M059J (cell line): ENCODE data around the gene NGLY1. TPM values are rescaled to one million over a fixed set of nuclear protein-coding genes. Genes with fewer than 3 reads are reported as not detected.

Experiments
- DNase-seq: peaks from one replicate; pipeline ENCODE4 v3.0.0-alpha.2; 2012; ENCODE audit warnings: low read depth
- total RNA-seq: library from RNA; depleted of rRNA; stranded (reverse); fragments of >200 nt; shearing (Covaris generic); gene quantifications from 2 replicates; pipeline ENCODE4 v1.2.3, GENCODE V29; 2014; rRNA removed

NGLY1 gene
- 32.6 and 35.8 TPM in 2 replicates for total RNA-seq

DNA sequence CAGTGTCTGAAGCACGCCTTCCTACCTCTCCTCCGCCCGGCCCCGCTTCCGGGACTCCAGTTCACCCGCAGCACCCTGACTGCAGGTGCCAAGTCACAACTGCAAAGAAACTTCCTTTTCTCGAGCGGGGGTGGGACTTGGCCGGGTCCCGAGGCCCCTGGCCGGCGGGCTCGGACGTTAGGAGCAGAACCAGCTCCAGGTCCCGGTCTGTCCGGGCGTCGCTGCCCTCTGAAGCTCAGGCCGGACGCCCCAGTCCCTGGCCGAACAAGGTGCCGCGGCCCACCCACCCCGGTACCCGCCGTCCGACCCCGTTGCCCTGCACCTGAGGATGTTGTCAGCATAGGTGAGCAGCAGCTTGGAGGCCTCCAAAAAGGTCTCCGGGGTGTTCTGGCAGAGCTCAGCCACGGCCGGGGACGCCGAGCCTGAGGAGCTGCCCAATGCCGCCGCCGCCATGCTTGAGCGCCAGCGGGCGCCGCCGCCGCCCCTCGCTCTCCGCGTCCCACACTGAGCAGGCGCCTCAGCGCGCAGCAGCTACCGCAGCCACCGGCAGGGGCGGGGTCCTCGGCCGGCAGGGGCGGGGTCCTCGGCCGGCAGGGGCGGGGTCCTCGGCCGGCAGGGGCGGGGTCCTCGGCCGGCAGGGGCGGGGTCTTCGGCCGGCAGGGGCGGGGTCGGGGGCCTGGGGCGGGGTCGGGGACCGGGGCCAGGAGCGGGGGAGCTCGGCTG lies at the start of gene NGLY1:
Gene NGLY1 (minus strand): TSS at position 506 of the 723 bp plus-strand sequence. CDS start 53 bp downstream, at position 453.
- peak; percentile 72 for DNase-seq

DNA sequence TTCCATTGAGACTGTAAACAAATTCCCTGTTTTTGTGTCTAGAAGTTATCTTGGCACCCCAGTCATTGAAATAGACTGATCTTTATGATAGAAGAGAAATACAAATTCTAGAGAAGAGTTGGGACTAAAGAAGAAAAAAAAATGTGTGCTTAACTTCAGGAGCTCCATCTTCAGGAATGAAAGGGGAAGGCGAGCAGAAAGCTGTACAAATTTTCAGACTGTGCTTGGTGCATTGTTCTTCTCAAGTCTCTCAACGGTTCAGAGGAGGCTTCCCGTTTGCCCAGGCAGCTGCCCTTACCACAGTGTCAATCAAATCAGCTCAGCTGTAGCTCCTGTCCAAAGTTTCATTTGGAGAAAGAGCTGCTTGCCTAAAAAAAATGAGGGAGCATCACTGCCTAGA lies 48.3 kb upstream of the NGLY1 start:
- peak; percentile 18 for DNase-seq

DNA sequence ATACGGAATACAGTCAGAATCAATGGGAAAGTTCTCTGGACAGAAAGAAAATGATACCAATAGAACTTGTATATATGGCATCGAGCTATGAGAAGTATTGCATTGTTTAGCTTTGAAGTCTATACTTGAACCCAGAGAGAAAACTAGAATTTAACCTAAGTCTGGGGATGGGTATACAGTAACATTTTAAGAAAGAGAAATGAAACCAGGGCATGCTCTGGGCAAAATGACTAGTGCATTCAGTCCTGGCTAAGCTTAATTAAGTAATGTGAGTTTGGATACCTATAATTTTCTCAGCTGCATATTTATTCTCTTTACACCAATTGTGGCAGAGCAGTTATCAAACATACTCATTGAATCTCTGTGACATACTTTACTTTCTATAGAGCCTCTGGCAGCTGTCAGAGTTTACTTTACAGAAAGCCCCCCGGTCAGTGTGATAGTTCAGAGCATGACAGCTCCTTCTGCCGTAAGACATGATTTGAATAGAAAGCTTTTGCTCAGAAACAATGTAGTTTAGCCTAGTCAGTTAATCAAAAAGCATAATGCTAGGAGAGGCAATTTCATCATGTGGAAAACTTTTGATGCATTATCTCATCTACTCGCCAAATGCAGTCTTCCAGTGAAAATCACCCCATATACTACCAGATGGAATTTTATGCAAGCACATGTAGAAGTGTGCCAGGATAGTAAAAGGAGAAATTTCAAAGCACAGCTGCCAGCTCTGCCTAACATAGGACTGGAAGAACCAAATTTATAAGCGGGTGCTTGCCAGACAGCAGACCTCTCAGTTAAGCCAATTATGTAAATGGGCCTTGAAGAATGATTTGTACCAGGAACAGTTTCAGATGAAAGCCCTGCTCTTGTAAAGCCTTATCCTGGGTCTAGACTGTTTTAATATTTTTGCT lies 47.4 kb upstream of the NGLY1 start:
- DNase-seq: no peak

DNA sequence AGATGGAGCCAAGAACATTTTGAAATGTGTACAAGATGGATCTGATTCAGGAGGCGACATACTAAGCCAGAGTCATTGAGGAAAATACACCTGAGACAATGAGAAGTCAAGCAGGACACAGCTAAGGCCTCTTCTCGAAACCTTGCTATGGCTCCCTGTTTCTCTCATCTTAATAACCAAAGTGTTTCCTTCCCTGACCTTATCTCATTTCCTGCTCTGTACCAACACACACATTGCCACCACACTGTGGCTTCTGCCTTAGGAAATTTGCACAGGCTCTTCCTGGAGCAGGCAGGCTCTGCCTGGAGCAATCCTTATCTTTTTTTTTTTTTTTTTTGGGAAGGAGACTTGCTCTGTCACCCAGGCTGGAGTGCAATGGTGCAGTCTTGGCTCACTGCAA lies 43.3 kb upstream of the NGLY1 start:
- no peak for DNase-seq

GRCh38 chr3:25823314-25823713 lies 40.1 kb upstream of the NGLY1 start:
- DNase-seq: no peak

DNA sequence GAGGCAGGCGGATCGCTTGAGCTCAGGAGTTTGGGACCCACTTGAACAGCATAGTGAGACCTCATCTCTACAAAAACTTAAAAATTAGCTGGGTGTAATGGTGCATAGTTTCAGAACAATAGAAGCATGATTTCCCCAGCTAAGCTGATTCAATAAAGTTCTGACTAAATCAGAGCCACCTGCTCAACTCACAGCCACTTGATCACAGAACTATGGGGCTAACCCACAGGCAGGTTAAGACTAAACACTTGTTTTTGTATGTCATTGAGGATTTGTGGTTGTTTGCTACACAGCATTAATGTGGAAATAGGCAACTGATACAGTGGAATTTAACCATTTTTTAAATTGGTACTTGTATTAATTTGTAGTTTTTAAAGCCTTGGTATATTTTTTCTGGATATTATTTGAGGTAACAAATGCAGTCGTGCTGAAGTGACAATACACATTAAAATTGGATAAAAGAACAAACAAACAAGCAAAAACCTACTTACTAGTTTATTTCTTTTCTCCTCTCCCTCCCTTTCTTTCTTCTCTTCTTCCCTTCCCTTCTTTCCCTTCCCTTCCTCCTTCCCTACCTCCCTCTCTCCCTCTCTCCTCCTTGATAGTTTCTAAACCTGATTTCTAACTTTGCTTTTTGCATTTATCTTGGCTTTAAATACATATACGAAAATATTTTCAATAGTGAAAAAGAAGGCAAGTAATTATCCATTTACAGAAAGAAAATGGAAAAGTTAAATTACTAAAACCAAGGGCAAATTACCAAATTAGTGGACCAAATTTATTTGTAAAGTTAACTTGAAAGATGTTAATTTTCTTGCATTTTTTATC lies 38.7 kb upstream of the NGLY1 start:
- no peak for DNase-seq

- no peak for DNase-seq
These were observed 37.7 kb upstream of the NGLY1 start for GRCh38 chr3:25820816-25821486.

- peak; percentile 93 for DNase-seq
These were observed 37.1 kb upstream of the NGLY1 start for GRCh38 chr3:25820366-25820765.

GRCh38 chr3:25818335-25818734 lies 35.1 kb upstream of the NGLY1 start:
- DNase-seq: no peak

GRCh38 chr3:25817638-25818037 lies 34.4 kb upstream of the NGLY1 start:
- no peak for DNase-seq

GRCh38 chr3:25817107-25817506 lies 33.9 kb upstream of the NGLY1 start:
- no peak for DNase-seq

DNA sequence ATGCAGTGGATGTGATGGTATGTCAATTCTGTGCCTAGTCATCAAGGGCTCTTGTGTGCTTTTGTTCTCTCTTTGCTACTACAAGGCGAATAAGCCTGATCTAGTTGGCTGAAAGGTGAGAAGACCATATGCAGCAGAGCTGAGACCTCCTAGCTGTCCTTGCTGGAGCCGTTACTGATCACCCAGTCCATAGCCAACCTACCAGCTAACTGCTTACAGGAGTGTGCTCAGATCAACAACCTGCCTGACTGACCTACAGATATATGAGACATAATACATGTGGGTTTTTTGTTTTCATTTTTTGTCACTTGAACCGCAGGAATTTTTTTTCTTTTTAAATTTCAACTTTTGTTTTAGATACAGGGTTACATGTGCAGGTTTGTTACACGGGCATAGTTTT lies 29.4 kb upstream of the NGLY1 start:
- DNase-seq: no peak

- DNase-seq: no peak
These were observed 21.4 kb upstream of the NGLY1 start for GRCh38 chr3:25804676-25805075.

- no peak for DNase-seq
These were observed 20.6 kb upstream of the NGLY1 start for GRCh38 chr3:25803833-25804232.

GRCh38 chr3:25801786-25802185 lies 18.5 kb upstream of the NGLY1 start:
- DNase-seq: no peak

GRCh38 chr3:25789596-25790556 lies 6.6 kb upstream of the NGLY1 start, which contains the start of gene OXSM:
Gene OXSM (plus strand): TSS chr3:25790090. CDS start chr3:25791021, 931 bp downstream.
- peak; percentile 87 for DNase-seq

GRCh38 chr3:25789209-25789595 lies 6.0 kb upstream of the NGLY1 start:
- DNase-seq: no peak

DNA sequence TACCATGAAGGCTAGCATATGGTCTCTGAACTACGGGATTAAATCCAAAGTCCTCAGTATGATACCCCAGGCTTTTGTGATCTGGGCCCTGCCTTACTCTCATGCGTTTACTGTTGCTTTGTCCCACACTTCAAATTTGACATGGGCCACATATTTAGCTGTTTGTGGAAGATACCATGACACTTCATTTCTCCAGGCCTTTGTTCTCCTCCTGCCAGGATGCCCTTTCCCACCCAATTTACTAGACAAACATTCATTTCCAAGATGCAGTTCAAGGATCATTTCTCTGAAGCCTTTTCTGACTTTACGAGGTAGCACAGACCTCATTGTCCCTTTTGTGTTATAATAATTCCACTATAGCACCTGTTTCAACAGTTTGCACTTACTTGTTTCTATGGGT lies 4.4 kb upstream of the NGLY1 start:
- DNase-seq: no peak

DNA sequence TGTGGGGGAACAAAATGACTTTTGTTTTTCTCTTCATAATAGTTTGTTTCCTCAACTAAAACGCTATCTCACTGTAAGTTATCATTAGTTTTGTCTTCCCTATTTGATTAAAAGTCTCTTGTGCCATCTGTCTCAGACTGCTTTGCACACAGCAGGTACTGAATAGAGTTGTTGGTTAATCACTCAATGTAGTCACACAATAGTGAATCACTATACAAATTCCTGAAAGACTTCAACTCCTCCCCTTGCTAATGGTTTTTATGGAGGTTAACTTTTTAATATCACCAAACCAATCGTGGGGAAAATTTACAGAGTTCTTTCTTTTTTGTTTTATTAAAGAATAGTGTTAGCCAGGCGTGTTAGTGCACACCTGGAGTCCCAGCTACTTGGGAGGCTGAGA lies 2.6 kb upstream of the NGLY1 start:
- DNase-seq: no peak

DNA sequence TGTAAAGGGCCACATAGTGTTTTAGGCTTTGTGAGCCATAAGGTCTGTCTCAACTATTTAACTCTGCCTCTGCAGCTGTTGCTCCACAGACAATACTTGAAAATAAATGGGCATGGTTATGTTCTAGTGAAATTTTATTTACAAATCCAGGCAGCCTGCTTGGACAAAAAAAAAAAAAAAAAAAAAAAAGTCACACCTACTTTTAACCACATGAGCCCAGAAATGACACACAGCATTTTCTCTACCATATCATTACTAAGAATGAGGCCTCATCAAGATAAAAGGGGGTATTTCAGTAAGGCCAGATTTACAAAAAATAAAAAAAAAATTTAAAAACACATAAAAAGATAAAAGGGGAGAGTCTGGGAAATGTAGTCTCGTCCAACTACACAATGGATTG lies 1.7 kb upstream of the NGLY1 start:
- no peak for DNase-seq
